Natural killer cell (primary cell): Measurements from ENCODE around the gene RUVBL2. TPM values are rescaled to one million over a fixed set of nuclear protein-coding genes. Genes with fewer than 3 reads are reported as not detected.

Source experiments
- ATAC-seq, 3 donors: fragments of 150-1000 bp in 2 of 3; fragments of 200-7000 bp in 1 of 3; cut with Tn5 transposase; 1 replicate in 1 of 3; 2 replicates in 2 of 3; pipeline ENCODE4 v1.10.0; 2021; ENCODE audit warnings: mild to moderate bottlenecking in 2 of 3, moderate library complexity in 2 of 3
- DNase-seq, 2 donors: peaks; one replicate each; pipeline versions ENCODE4 v3.0.0 to v3.0.0-alpha.2; 2013 to 2021; ENCODE audit warnings: mixed read lengths in 1 of 2
- H3K27ac ChIP-seq: one replicate; pipeline ENCODE4 v1.5.1; 2013; ENCODE audit warnings: mild to moderate bottlenecking, low read length
- H3K27me3 ChIP-seq: one replicate; pipeline ENCODE4 v1.6.1; 2013; ENCODE audit warnings: low read length; ENCODE audit not compliant: control insufficient read depth, insufficient read depth
- H3K36me3 ChIP-seq: one replicate; pipeline ENCODE4 v1.6.1; 2013; ENCODE audit warnings: low read length; ENCODE audit not compliant: control insufficient read depth, insufficient read depth
- H3K4me1 ChIP-seq: one replicate; pipeline ENCODE4 v1.6.1; 2013; ENCODE audit warnings: low read length; ENCODE audit not compliant: control insufficient read depth, insufficient read depth
- H3K4me3 ChIP-seq: one replicate; pipeline ENCODE4 v1.5.1; 2013; ENCODE audit warnings: low read length
- H3K9me3 ChIP-seq: one replicate; pipeline ENCODE4 v1.6.1; 2013; ENCODE audit warnings: low read length; ENCODE audit not compliant: control insufficient read depth, insufficient read depth
- H3K27ac Mint-ChIP-seq, 2 donors: one replicate each; pipeline ENCODE4 v1.8.0; 2022; ENCODE audit warnings: mild to moderate bottlenecking in 2 of 2, mixed read lengths in 2 of 2, moderate library complexity in 1 of 2
- H3K27me3 Mint-ChIP-seq, 2 donors: one replicate each; pipeline ENCODE4 v1.8.0; 2022; ENCODE audit warnings: low read depth in 2 of 2, mixed read lengths in 2 of 2
- H3K36me3 Mint-ChIP-seq: one replicate; pipeline ENCODE4 v1.8.0; 2022; ENCODE audit warnings: mixed read lengths
- H3K4me1 Mint-ChIP-seq, 2 donors: one replicate each; pipeline ENCODE4 v1.8.0; 2022; ENCODE audit warnings: mixed read lengths in 2 of 2
- H3K4me3 Mint-ChIP-seq: one replicate; pipeline ENCODE4 v1.8.0; 2022; ENCODE audit warnings: mild to moderate bottlenecking, moderate library complexity, mixed read lengths
- H3K9me3 Mint-ChIP-seq, 2 donors: one replicate each; pipeline ENCODE4 v1.8.0; 2022; ENCODE audit warnings: mixed read lengths in 2 of 2
- CTCF ChIP-seq: fragments of 200-600 bp; IDR thresholded peaks from one replicate; pipeline ENCODE4 v1.8.0; 2022; ENCODE audit warnings: antibody characterized with exemption
- WGBS: methylation state at CpG from one replicate; pipeline ENCODE4 v1.1.7; 2013; ENCODE audit warnings: missing lambda C conversion rate; ENCODE audit not compliant: insufficient coverage; 5-methylcytosine and 5-hydroxymethylcytosine counted together
- intact Hi-C: fragments of 100-400 bp; cut with micrococcal nuclease; formaldehyde crosslinking; loops from one replicate; pipeline ENCODE4 v1.14.2; 2022
- total RNA-seq, 4 donors: library from RNA; stranded (reverse); fragments of 120-200 nt in 1 of 4; gene quantifications; one replicate each; pipeline versions ENCODE4 v1.2.3 to v1.2.4, GENCODE V29; 2013 to 2022

Gene RUVBL2
- 10 to 100 TPM; 23.6 to 28.3 (median 26.5) TPM for total RNA-seq
- 40.8 TPM for total RNA-seq (2013)

GRCh38 chr19:48993175-48994034 is at the start of gene RUVBL2, which contains the start of gene GYS1:
RUVBL2 (plus strand) TSS chr19:48993887; CDS start chr19:48993912, 25 bp downstream.
GYS1 (minus strand) TSS chr19:48993309; CDS start chr19:48993112, 197 bp downstream.
- H3K4me1 ChIP-seq: peaks cover 31% of the 10 kb centered on the region
- no peaks in the 10 kb centered on the region for H3K9me3 Mint-ChIP-seq
- no peaks in the 10 kb centered on the region for H3K36me3 Mint-ChIP-seq
- WGBS: under 1% methylated on average over 56 of the region's 56 CpGs
- peak within 1 kb of the TSS; percentile 94 to 97 for H3K27ac Mint-ChIP-seq
- H3K36me3 ChIP-seq: peaks cover 4% of the 10 kb centered on the region
- peak within 1 kb of the TSS; percentile 79 for H3K4me3 ChIP-seq
- H3K4me3 Mint-ChIP-seq: peak within 1 kb of the TSS; percentile 97
- no peaks in the 10 kb centered on the region for H3K27me3 ChIP-seq
- intact Hi-C loops: loop anchor here (10.0 kb wide), 2 partner anchors 151 to 359 kb away; partner anchors contain the start of gene DBP
- peaks cover 28 to 51% of the 10 kb centered on the region in 2 donors for H3K4me1 Mint-ChIP-seq
- no peaks in the 10 kb centered on the region for H3K27me3 Mint-ChIP-seq
- TF ChIP-seq CTCF: peak; percentile 97
- peak; percentile 90 to 98 (median 92) for ATAC-seq
- H3K27ac ChIP-seq: peak within 1 kb of the TSS; percentile 86
- peak; percentile 98 to 100 for DNase-seq
- no peaks in the 10 kb centered on the region for H3K9me3 ChIP-seq

GRCh38 chr19:48945415-48945814 is 48.3 kb upstream of the RUVBL2 start:
- DNase-seq: no peak
- H3K27me3 ChIP-seq: no peaks in the 10 kb centered on the region
- WGBS: 94% methylated on average over 5 of the region's 5 CpGs
- no peak overlapping the region for H3K4me3 ChIP-seq
- H3K36me3 Mint-ChIP-seq: no peaks in the 10 kb centered on the region
- no peak overlapping the region for H3K4me3 Mint-ChIP-seq
- TF ChIP-seq CTCF: no peak
- H3K4me1 Mint-ChIP-seq: no peaks in the 10 kb centered on the region
- no peak for ATAC-seq
- no peak overlapping the region for H3K27ac ChIP-seq
- no peaks in the 10 kb centered on the region for H3K27me3 Mint-ChIP-seq
- no peak overlapping the region for H3K27ac Mint-ChIP-seq
- intact Hi-C loops: no loop called here
- H3K9me3 Mint-ChIP-seq: no peaks in the 10 kb centered on the region
- no peaks in the 10 kb centered on the region for H3K4me1 ChIP-seq
- no peaks in the 10 kb centered on the region for H3K36me3 ChIP-seq
- no peaks in the 10 kb centered on the region for H3K9me3 ChIP-seq

DNA sequence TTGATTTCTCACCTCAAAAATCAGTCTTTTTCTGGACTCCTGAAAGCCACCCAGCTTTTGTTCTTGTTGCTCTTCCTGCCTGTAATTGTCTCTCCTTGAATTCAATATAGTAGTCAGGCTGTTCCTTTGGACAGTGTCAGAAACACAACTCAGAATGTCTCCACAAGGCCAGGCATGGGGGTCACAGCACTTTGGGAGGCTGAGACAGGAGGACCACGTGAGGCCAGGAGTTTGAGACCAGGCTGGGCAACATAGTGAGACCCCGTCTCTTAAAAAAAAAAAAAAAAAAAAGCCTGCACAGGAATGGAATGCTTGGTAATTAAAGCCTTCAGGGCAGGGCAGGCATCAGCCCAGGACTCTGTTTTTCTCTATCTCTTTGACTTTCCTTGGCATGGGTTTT is 47.9 kb upstream of the RUVBL2 start:
- H3K27me3 Mint-ChIP-seq: no peaks in the 10 kb centered on the region
- no peak overlapping the region for H3K27ac Mint-ChIP-seq
- no peak overlapping the region for H3K4me3 Mint-ChIP-seq
- Histone ChIP-seq H3K27me3 (no peaks in the 10 kb centered on the region), H3K27ac (no peak overlapping the region), H3K4me3 (no peak overlapping the region), H3K9me3 (no peaks in the 10 kb centered on the region), H3K36me3 (no peaks in the 10 kb centered on the region), H3K4me1 (no peaks in the 10 kb centered on the region)
- no peak for TF ChIP-seq CTCF
- WGBS: 87% methylated on average over 2 of the region's 2 CpGs
- no peak for ATAC-seq
- no peaks in the 10 kb centered on the region for H3K36me3 Mint-ChIP-seq
- no peaks in the 10 kb centered on the region for H3K9me3 Mint-ChIP-seq
- H3K4me1 Mint-ChIP-seq: no peaks in the 10 kb centered on the region
- no peak for DNase-seq
- intact Hi-C loops: no loop called here
